ENCODE measurements around the gene ADORA3. TPM values are rescaled to one million over a fixed set of nuclear protein-coding genes. Genes with fewer than 3 reads are reported as not detected.

Gene ADORA3
- total RNA-seq, 1 donor from 2014 or later: 4.1 TPM

DNA sequence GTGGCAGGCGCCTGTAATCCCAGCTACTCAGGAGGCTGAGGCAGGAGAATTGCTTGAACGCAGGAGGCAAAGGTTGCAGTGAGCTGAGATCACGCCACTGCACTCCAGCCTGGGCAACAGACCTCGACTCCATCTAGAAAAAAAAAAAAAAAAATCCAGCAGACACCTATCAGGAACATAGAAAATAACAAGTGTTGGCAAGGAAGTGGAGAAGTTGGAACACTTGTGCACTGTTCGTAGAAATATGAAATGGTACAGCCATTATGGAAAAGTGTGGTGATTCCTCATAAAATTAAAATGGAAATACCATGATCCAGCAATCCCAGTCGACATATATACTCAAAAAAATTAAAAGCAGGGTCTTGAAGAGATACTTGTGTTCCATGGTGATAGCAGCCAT is 41.7 kb downstream of the ADORA3 start:
- intact Hi-C loops (cut with micrococcal nuclease): no loop called here
- DNase-seq: no peak
- no peak for ATAC-seq

DNA sequence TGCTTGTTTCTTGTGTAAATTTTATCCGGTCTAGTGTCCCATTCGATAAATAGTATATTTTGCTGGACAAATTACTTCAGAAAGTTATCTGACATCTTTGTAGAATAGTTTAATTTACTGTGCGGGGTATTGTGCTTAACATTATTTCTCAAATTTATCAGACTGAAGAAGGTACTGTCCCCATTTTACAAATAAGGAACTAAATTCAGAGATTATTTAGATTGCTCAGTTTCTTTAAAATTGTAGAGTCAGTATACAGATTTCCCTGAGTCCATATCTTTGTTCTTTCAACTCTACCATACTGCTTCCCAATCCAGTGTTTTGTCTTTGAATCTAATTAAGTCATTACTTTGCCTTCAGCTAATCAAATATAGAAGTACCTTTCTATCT is 47.8 kb downstream of the ADORA3 start:
- DNase-seq (no peak), ATAC-seq (no peak)
- intact Hi-C loops (cut with micrococcal nuclease): no loop called here

DNA sequence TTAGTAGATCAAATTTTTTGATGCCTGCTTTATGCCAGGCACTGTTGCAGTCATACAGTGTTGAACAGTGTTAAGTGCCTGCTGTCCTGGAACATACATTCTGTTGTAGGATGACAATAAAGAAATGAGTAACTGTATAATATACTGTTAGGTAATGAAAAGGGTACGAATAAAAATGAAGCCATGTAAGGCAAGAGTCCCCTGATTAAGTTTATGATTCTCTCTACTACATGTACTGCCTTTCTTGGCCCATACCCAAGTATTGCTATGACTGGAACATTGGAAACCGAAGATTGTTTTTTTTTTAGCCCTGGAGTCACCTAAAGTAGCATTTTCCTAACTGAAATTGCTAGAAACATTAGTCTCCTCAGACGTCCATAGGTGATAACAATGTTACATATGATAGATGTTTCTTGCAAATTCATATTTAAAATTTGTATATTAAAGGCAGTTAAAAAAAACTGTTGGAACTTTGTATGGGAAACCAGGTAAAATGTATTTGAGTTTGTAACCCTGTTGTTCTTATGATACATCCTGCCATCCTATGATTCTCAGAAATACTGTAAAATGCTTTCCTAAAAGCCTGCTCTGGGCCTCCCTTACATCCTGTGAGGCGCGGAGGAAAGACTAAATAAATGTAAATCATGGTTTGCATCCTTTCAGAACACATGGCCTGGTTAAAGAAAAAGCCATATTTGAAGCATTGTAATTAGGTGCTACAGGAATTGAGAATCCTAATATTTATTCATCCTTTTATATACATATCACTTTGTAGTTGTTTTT is 48.4 kb downstream of the ADORA3 start:
- no peak for ATAC-seq
- intact Hi-C loops (cut with micrococcal nuclease): no loop called here
- no peak for DNase-seq

DNA sequence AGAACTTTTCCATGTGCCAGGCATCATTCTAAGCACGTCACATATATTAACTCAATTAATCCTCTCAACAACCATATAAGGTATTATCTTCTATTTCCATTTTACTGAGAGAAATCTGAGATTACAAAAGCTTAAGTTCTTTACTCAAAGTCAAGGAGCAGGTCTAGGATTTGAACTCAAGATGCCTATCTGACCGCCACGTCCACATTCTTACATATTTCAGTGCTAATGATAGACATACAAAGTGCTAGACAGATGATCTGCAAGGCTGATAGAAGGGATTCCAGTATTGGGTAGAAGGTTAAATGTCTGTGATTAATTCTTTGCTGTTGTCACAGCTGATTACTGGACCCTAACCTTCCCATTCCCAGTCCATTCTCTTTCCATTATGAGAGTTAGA is 49.7 kb downstream of the ADORA3 start:
- DNase-seq: no peak
- ATAC-seq: no peak
- intact Hi-C loops (cut with micrococcal nuclease): no loop called here

DNA sequence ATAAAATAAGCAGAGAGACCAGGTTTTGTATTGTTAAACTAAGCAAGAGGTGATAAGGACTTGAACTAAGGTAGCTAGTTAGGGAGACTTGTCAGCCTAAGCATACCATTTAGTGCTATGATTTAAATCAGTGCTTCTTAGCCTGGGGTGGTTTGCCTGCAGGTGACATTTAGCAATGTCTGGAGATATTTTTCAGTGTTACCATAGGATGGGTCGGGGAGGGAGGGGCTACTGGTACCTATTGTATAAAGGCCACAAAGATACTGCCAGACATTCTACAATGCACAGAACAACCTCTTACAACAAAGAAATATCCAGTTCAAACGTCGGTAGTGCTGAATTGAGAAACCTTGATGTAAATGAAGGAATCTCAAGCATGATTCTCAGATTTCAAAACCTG is 50.9 kb downstream of the ADORA3 start:
- DNase-seq (no peak), ATAC-seq (no peak)
- intact Hi-C loops (cut with micrococcal nuclease): no loop called here

DNA sequence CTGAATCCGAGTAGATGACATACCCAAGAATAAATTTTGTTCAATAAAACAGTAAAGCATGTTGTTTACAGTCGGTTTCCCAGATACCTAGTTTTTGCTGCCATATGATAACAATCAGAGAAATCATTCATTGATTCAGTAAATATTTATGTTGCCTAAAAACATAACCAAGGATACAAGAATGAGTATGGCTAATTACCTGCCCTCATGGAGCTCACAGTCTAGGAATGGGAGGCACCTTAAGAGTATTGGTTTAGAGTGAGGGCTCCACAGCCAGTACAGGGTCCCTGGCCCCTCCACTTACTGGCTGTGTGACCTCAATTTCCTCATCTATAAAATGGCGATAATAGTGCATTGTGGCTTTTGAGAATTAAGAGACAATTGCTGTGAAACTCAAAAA is 53.2 kb downstream of the ADORA3 start:
- intact Hi-C loops (cut with micrococcal nuclease): no loop called here
- no peak for DNase-seq
- no peak for ATAC-seq

DNA sequence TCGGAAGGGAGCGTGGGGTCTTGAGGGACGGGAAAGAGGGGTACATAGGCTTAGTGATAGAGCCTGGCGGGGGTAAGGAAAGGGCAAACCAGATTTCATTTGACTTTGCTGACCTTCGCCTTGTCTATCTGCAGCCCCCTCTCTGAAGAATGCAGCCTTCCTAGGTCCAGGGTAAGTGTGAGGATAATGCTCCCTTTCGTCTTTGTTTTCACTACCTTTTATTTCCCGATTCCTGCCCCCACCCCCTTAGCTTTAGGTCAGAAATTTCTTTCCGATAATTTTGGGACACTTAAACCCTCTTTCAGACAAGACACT is 53.8 kb downstream of the ADORA3 start:
- DNase-seq (no peak), ATAC-seq (no peak)
- intact Hi-C loops (cut with micrococcal nuclease): no loop called here

Other genes starting within 250 kb of the ADORA3 start
- gene CHIA, start 212.8 kb downstream of the ADORA3 start, total RNA-seq: not detected
- gene OVGP1, start 75.9 kb downstream of the ADORA3 start, total RNA-seq: 0.17 TPM
- gene WDR77, start 54.4 kb downstream of the ADORA3 start, total RNA-seq: 27.3 TPM
- gene ATP5PB, start 54.2 kb downstream of the ADORA3 start, total RNA-seq: 714 TPM
- gene C1orf162, start 29.6 kb downstream of the ADORA3 start, total RNA-seq: 8.0 TPM
- gene TMIGD3, start within 50 bp of the ADORA3 start, total RNA-seq: 0.64 TPM
- 102 TPM for gene RAP1A, start 116.2 kb upstream of the ADORA3 start, total RNA-seq
- 23.1 TPM for gene INKA2, start 235.8 kb upstream of the ADORA3 start, total RNA-seq

Data from left ventricle myocardium superior (tissue), 1 donor.